AG04450 (cell line): ENCODE measurements around the gene LYZL6. TPM values are rescaled to one million over a fixed set of nuclear protein-coding genes. Genes with fewer than 3 reads are reported as not detected.

Experiments used
- CTCF ChIA-PET: fragments of 300-600, 350-600 bp; formaldehyde crosslinking; extraction: SDS; loops from one replicate; lab custom pipeline; 2022; ENCODE audit warnings: antibody characterized with exemption, inconsistent platforms; lab: Charles Lee
- POLR2A ChIA-PET: fragments of 350-600 bp; formaldehyde crosslinking; extraction: SDS; loops from one replicate; lab custom pipeline; 2021; ENCODE audit warnings: antibody characterized with exemption, inconsistent platforms; lab: Yijun Ruan, JAX
- DNase-seq: peaks from one replicate; pipeline ENCODE4 v3.0.0-alpha.2; 2011; ENCODE audit warnings: low read depth, low spot score
- H3K27ac ChIP-seq: one replicate; pipeline ENCODE4 v1.5.1; 2012; ENCODE audit warnings: low read depth, low read length, control low read depth
- H3K27me3 ChIP-seq: one replicate; pipeline ENCODE4 v1.6.0; 2012; ENCODE audit warnings: low read length; ENCODE audit not compliant: control insufficient read depth, insufficient read depth
- H3K4me3 ChIP-seq: 2 replicates; pipeline ENCODE4 v1.5.1; 2011; ENCODE audit warnings: mild to moderate bottlenecking, low read depth, low read length, control low read depth
- H3K9me3 ChIP-seq: 2 replicates; pipeline ENCODE4 v1.5.1; 2012; ENCODE audit warnings: low read length; ENCODE audit not compliant: control insufficient read depth, insufficient read depth
- CTCF ChIP-seq: IDR thresholded peaks from 2 replicates; pipeline ENCODE4 v1.5.1; 2011; ENCODE audit warnings: low read depth, low read length, control low read depth, inconsistent platforms
- polyA plus RNA-seq: library from polyadenylated mRNA; depleted of rRNA; stranded (reverse); fragments of >200 nt; gene quantifications from 2 replicates; pipeline ENCODE4 v1.2.3, GENCODE V29; 2011

The LYZL6 gene
- polyA plus RNA-seq, 1 experiment, result not detected

- Histone ChIP-seq H3K27ac (no peak overlapping the region), H3K27me3 (no peaks in the 10 kb centered on the region), H3K9me3 (no peaks in the 10 kb centered on the region), H3K4me3 (no peak overlapping the region)
- no peak for DNase-seq
- CTCF ChIA-PET, result interaction anchor here (1.0 to 1.5 kb wide), 2 partner anchors 13 to 167 kb away, joined by 5 read pairs; no protein-coding TSS in a partner anchor
- TF ChIP-seq CTCF, result no peak
- POLR2A ChIA-PET, result no interaction called here
Observed at GRCh38 chr17:35982409-35983191, 39.1 kb upstream of the LYZL6 start.

GRCh38 chr17:35981908-35982330, 38.4 kb upstream of the LYZL6 start:
- CTCF ChIA-PET, result interaction anchor here (1.0 to 1.5 kb wide), 2 partner anchors 12 to 168 kb away, joined by 5 read pairs; no protein-coding TSS in a partner anchor
- no peak overlapping the region for H3K27ac ChIP-seq
- no peak overlapping the region for H3K4me3 ChIP-seq
- POLR2A ChIA-PET, result no interaction called here
- H3K9me3 ChIP-seq, result no peaks in the 10 kb centered on the region
- no peaks in the 10 kb centered on the region for H3K27me3 ChIP-seq
- TF ChIP-seq CTCF, result no peak
- DNase-seq, result no peak

GRCh38 chr17:35981246-35981645, 37.7 kb upstream of the LYZL6 start, which contains the start of gene CCL16:
Gene CCL16 (minus strand): TSS chr17:35981497. CDS start chr17:35981420, 77 bp downstream.
- Histone ChIP-seq H3K27me3 (no peaks in the 10 kb centered on the region), H3K9me3 (no peaks in the 10 kb centered on the region), H3K4me3 (no peak within 1 kb of the TSS), H3K27ac (no peak within 1 kb of the TSS)
- ChIA-PET CTCF (interaction anchor here (0.7 to 1.5 kb wide), 2 partner anchors 12 to 169 kb away, joined by 4 to 5 read pairs; no protein-coding TSS in a partner anchor), POLR2A (no interaction called here)
- TF ChIP-seq CTCF, result no peak
- DNase-seq, result no peak

- no peak for DNase-seq
- Histone ChIP-seq H3K9me3 (no peaks in the 10 kb centered on the region), H3K4me3 (no peak overlapping the region), H3K27me3 (no peaks in the 10 kb centered on the region), H3K27ac (no peak overlapping the region)
- TF ChIP-seq CTCF, result no peak
- ChIA-PET POLR2A (no interaction called here), CTCF (interaction anchor here (2.1 kb wide), 1 partner anchor 9 kb away, joined by 8 read pairs; no protein-coding TSS in a partner anchor)
Observed at GRCh38 chr17:35978346-35978745, 34.8 kb upstream of the LYZL6 start.

- Histone ChIP-seq H3K4me3 (no peak overlapping the region), H3K27ac (no peak overlapping the region), H3K27me3 (no peaks in the 10 kb centered on the region), H3K9me3 (no peaks in the 10 kb centered on the region)
- DNase-seq, result no peak
- TF ChIP-seq CTCF, result no peak
- CTCF ChIA-PET, result interaction anchor here (2.1 kb wide), 1 partner anchor 8 kb away, joined by 8 read pairs; no protein-coding TSS in a partner anchor
- POLR2A ChIA-PET, result no interaction called here
Observed at GRCh38 chr17:35977509-35977908, 34.0 kb upstream of the LYZL6 start.
